Adrenal gland (tissue), 12 donors: Measurements from ENCODE around the gene CDKN2A. TPM values are rescaled to one million over a fixed set of nuclear protein-coding genes. Genes with fewer than 3 reads are reported as not detected.

Experiments
- DNase-seq, 7 donors: peaks; one replicate each; pipeline ENCODE4 v3.0.0-alpha.2; 2019 to 2020
- H3K27ac ChIP-seq, 5 donors: fragments of 200-600 bp; sonication (generic) in 4 of 5; 1 replicate in 3 of 5; 2 replicates in 2 of 5; pipeline versions ENCODE4 v1.5.1 to v1.8.0; 2016 to 2020; ENCODE audit warnings: mild to moderate bottlenecking in 1 of 5
- H3K27me3 ChIP-seq: fragments of 200-600 bp; 2 replicates; pipeline ENCODE4 v1.8.0; 2021
- H3K36me3 ChIP-seq, 2 donors: fragments of 200-600 bp; replicated peaks in 1 of 2; 1 replicate in 1 of 2; 2 replicates in 1 of 2; pipeline versions ENCODE4 v1.5.1 to v1.8.0; 2018 to 2022
- H3K4me1 ChIP-seq, 2 donors: fragments of 200-600 bp; replicated peaks in 1 of 2; 1 replicate in 1 of 2; 2 replicates in 1 of 2; pipeline versions ENCODE4 v1.5.1 to v1.8.0; 2018 to 2021
- H3K4me3 ChIP-seq, 4 donors: fragments of 200-600 bp; sonication (generic) in 3 of 4; one replicate each; pipeline ENCODE4 v1.5.1; 2016 to 2018
- H3K9me3 ChIP-seq, 3 donors: fragments of 200-600 bp; sonication (generic) in 1 of 3; replicated peaks in 1 of 3; 1 replicate in 2 of 3; 2 replicates in 1 of 3; pipeline versions ENCODE4 v1.5.1 to v1.8.0; 2016 to 2021
- CTCF ChIP-seq, 6 experiments: fragments of 450-650 bp in 4 of 6; fragments of 200-600 bp in 2 of 6; sonication (generic) in 1 of 6; IDR thresholded peaks; 1 replicate in 5 of 6; 2 replicates in 1 of 6; pipeline versions ENCODE4 v1.5.1 to v1.8.0; 2016 to 2021; ENCODE audit warnings: antibody characterized with exemption in 6 of 6, mild to moderate bottlenecking in 2 of 6, moderate library complexity in 1 of 6
- POLR2A ChIP-seq, 2 donors: fragments of 450-650 bp; IDR thresholded peaks; one replicate each; pipeline ENCODE4 v1.6.1; 2017; ENCODE audit warnings: antibody characterized with exemption in 2 of 2, mild to moderate bottlenecking in 2 of 2, moderate library complexity in 1 of 2
- WGBS, 4 donors: extraction: QIAGEN DNeasy Blood & Tissue Kit in 2 of 4; methylation state at CpG; one replicate each; pipeline versions ENCODE4 v1.1.5 to v1.1.7; 2013 to 2017; 5-methylcytosine and 5-hydroxymethylcytosine counted together
- intact Hi-C, 2 donors: fragments of 100-400 bp; cut with DNase I; formaldehyde crosslinking; loops; one replicate each; pipeline versions ENCODE4 v1.14.1 to v1.15.0; 2022 to 2023
- polyA plus RNA-seq, 3 donors: library from polyadenylated mRNA; stranded (reverse); fragments of 200-250 nt in 2 of 3; fragments of 350-450 nt in 1 of 3; fragmentation: Illumina TruSeq in 1 of 3; extraction: RNeasy Lipid Tissue Mini Kit (QIAGEN cat#74804) in 1 of 3; gene quantifications; one replicate each; pipeline ENCODE4 v1.2.3, GENCODE V29; 2013 to 2014
- total RNA-seq, 9 donors: library from RNA; depleted of rRNA in 4 of 9; stranded (reverse); fragments of >200 nt in 4 of 9; fragments of 120-200 nt in 1 of 9; fragmentation: NEBNext Ultra II Directional in 1 of 9; extraction: Animal tissue kit (Norgen Biotek cat#: 25700) in 1 of 9; gene quantifications; one replicate each; pipeline versions ENCODE4 v1.1.0 to v1.2.4, GENCODE V29; 2013 to 2023
- donor health status: healthy with polysubstance abuse.
- donor health status: Bipolar disorder and iron deficiency.
- donor health status: DM: yes; HTN: yes; CAD: no.
- donor health status: DM: no; HTN: no; CAD: no.
- donor health status: DM: no; HTN: no; CAD: no.
- donor health status: DM: yes; HTN: yes; CAD: no.

CDKN2A gene
- total and polyA plus RNA-seq, 12 donors, result 0.39 to 34.5 (median 13.7) TPM

- Histone ChIP-seq H3K36me3 (no peaks in the 10 kb centered on the region), H3K9me3 (no peaks in the 10 kb centered on the region), H3K4me1 (peaks cover 0 to 7% of the 10 kb centered on the region in 2 donors), H3K27me3 (no peaks in the 10 kb centered on the region), H3K4me3 (no peak overlapping the region), H3K27ac (no peak overlapping the region)
- DNase-seq, result no peak
- TF ChIP-seq POLR2A (IDR thresholded peaks at IDR 0.05), result no peak
- WGBS, 4 donors, result 90 to 97% (median 91%) methylated on average over 2 of the region's 2 CpGs
- intact Hi-C loops, result loop anchor here in 1 of 2 donors (10.0 kb wide), 1 partner anchor 183 kb away; no protein-coding TSS in a partner anchor
Measured at GRCh38 chr9:21998026-21998425, 3.8 kb upstream of the CDKN2A start.

GRCh38 chr9:21997480-21997879, 3.3 kb upstream of the CDKN2A start:
- Histone ChIP-seq H3K4me3 (no peak overlapping the region), H3K27me3 (no peaks in the 10 kb centered on the region), H3K4me1 (peaks cover 0 to 9% of the 10 kb centered on the region in 2 donors), H3K36me3 (no peaks in the 10 kb centered on the region), H3K27ac (no peak overlapping the region), H3K9me3 (no peaks in the 10 kb centered on the region)
- intact Hi-C loops, result loop anchor here in 1 of 2 donors (10.0 kb wide), 1 partner anchor 183 kb away; no protein-coding TSS in a partner anchor
- TF ChIP-seq POLR2A (IDR thresholded peaks at IDR 0.05), result no peak
- no peak for TF ChIP-seq CTCF (IDR thresholded peaks at IDR 0.05)
- 89 to 100% (median 93%) methylated on average over 1 of the region's 1 CpG for WGBS, 4 donors
- no peak for DNase-seq

- H3K9me3 ChIP-seq, result no peaks in the 10 kb centered on the region
- intact Hi-C loops, result loop anchor here in 1 of 2 donors (10.0 kb wide), 1 partner anchor 182 kb away; no protein-coding TSS in a partner anchor
- TF ChIP-seq POLR2A (IDR thresholded peaks at IDR 0.05) (no peak), CTCF (IDR thresholded peaks at IDR 0.05) (no peak)
- H3K27ac ChIP-seq, result no peak overlapping the region
- H3K4me1 ChIP-seq, result peaks cover 0 to 9% of the 10 kb centered on the region in 2 donors
- no peaks in the 10 kb centered on the region for H3K27me3 ChIP-seq
- 87 to 94% (median 92%) methylated on average over 5 of the region's 5 CpGs for WGBS, 4 donors
- no peak for DNase-seq
- H3K4me3 ChIP-seq, result no peak overlapping the region
- no peaks in the 10 kb centered on the region for H3K36me3 ChIP-seq
Measured at GRCh38 chr9:21996858-21997257, 2.7 kb upstream of the CDKN2A start.

- no peak for DNase-seq
- Histone ChIP-seq H3K4me1 (peaks cover 0 to 9% of the 10 kb centered on the region in 2 donors), H3K27me3 (no peaks in the 10 kb centered on the region), H3K4me3 (no peak overlapping the region), H3K36me3 (no peaks in the 10 kb centered on the region), H3K9me3 (no peaks in the 10 kb centered on the region), H3K27ac (no peak overlapping the region)
- intact Hi-C loops, result loop anchor here in 1 of 2 donors (10.0 kb wide), 1 partner anchor 182 kb away; no protein-coding TSS in a partner anchor
- TF ChIP-seq CTCF (IDR thresholded peaks at IDR 0.05), result no peak
- TF ChIP-seq POLR2A (IDR thresholded peaks at IDR 0.05), result no peak
- 79 to 85% (median 83%) methylated on average over 9 of the region's 9 CpGs for WGBS, 4 donors
Measured at GRCh38 chr9:21996438-21996837, 2.2 kb upstream of the CDKN2A start.
